SK-N-MC (cell line): ENCODE results near the gene ZBTB20.

Source experiments
- EZH2 ChIP-seq: fragments of 200-600 bp; sonication (generic); IDR thresholded peaks from one replicate; pipeline ENCODE4 v1.6.1; 2017; ENCODE audit warnings: antibody characterized with exemption
- POLR2AphosphoS5 ChIP-seq: IDR thresholded peaks from 2 replicates; pipeline ENCODE4 v1.6.1; 2012; ENCODE audit warnings: mild to moderate bottlenecking, low read depth, low read length, borderline replicate concordance

- TF ChIP-seq POLR2AphosphoS5 (no peak), EZH2 (no peak)
Observed at GRCh38 chr3:114379266-114379665, 767.8 kb downstream of the ZBTB20 start.
